Stimulated activated naive CD4-positive, alpha-beta T cell (primary cell): ENCODE results near the gene CBR3.

Experiments
- DNase-seq, 6 experiments: peaks; one replicate each; lab custom pipeline; 2025; lab: John Stamatoyannopoulos, UW

Gene CBR3

GRCh38 chr21:36183144-36183795 is 48.4 kb downstream of the CBR3 start:
- DNase-seq, result no peak

DNA sequence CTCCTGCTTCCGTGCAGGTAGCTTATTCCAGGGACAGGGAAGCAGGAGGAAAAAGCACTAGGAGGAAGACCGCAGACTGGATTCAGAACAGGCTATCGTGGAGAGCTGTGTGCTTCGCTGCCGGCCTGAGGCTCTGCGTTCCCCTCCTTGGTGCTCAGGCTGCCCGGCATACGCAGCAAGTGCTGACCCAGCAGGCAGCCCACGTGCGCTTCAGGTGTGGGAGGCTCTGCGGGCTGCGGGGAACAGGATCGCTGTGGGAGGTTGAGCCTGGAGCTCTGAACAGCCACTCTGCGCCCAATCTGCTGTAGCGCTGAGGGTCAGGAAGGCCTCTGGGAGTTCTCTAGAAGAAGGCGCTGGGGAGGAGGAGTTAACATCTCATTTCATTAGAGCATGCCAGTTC is 49.7 kb downstream of the CBR3 start:
- DNase-seq, result no peak

- no peak for DNase-seq
These were observed 50.6 kb downstream of the CBR3 start for GRCh38 chr21:36185523-36185922.

GRCh38 chr21:36186081-36186480 is 51.2 kb downstream of the CBR3 start:
- DNase-seq, result no peak

DNA sequence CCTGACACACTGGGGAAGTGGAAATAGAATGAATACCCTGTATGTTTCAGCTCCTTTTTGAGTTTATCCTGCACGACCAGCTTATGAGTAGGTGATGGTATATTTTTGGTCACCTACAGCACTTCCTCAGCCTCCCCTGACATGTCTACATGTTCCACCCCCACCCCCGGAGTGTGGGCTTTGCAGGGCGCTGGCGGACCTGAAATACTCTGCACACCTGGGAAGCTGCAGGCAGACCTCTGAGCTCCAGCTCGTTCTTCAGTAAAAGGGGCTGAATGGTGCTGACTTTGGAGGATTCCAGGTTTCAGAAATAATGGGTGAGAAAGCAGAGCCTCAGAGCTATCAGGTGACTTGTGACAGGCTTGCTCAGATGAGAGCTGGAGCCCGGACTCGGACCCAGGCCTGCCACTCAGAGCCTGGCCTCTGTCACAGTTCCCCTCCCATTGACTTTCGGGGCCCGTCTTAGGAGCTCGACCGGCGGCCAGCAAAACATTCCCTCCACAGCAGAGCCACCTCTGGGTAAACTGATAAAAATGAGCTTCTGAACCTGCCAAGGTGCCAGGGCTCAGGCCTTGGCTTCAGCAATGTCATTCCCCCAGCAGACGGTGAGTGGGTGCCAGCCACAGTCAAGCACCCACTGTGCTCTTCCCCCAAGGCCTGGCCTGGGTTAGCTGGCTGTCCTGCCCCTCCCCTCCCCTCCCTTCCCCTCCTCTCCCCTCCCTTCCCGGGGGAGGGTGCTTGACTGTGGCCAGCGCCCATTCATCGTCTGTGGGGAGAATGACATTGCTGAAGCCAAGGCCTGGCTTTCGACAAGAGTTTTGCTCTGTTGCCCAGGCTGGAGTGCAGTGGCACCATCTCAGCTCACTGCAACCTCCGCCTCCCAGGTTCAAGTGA is 51.9 kb downstream of the CBR3 start:
- DNase-seq, result no peak

GRCh38 chr21:36188081-36188681 is 53.3 kb downstream of the CBR3 start:
- no peak for DNase-seq

- DNase-seq, result no peak
These were observed 54.1 kb downstream of the CBR3 start for GRCh38 chr21:36188937-36189336.

- DNase-seq, result no peak
These were observed 55.9 kb downstream of the CBR3 start for GRCh38 chr21:36190736-36191135.

DNA sequence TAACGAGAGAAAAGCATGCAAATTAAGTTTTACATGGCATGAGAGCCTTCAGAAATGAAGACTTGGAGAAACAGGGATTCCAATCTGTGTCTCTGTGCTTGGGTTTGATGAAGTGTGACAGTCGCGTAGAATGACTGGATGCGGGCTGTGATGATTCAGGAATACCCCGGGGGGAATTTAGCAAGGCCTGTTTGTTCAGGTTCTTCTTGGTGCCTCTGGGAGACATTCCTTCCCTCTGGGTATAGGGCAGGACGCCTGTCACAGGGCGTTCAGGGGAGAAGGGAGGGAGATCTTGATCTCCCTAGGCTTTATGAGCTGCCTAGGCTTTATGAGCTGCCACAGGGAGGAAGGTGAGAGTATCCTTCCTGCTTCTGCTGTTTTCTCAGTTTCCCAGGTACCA is 58.3 kb downstream of the CBR3 start:
- no peak for DNase-seq

- no peak for DNase-seq
These were observed 59.1 kb downstream of the CBR3 start for GRCh38 chr21:36194024-36194423.

GRCh38 chr21:36195613-36196012 is 60.7 kb downstream of the CBR3 start:
- DNase-seq, result no peak
